ENCODE data around the gene MARS2. TPM values are rescaled to one million over a fixed set of nuclear protein-coding genes. Genes with fewer than 3 reads are reported as not detected.
"Not testable (repeated sequence)": the region's sequence is repeated elsewhere in the genome, so short reads cannot be mapped to it uniquely, and the experiment has no call there.

The MARS2 gene
- total RNA-seq, 1 donor from 2014 or later = 8.3 TPM

DNA sequence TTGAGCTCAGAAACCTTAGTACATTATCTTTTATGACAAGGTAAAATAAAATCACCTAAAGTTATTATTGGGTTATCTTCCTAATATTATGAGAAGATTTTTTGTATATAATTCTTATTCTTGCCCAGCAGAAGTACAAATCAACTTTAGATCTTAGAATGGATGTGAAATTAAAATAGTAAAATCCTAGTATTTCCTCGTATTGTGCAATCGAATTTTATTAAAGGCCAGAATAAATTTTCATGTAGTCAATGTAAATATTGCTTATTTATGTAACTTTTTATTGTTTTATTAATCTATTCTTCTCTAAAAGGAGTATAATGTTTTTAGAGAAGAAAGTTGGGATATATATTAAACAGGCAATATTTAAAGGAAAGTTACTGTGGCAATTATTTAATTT is 12.7 kb downstream of the MARS2 start:
- Mint-ChIP-seq H3K36me3 (ENCODE audit: insufficient read depth) (no peaks in the 10 kb centered on the region), H3K27ac (no peak overlapping the region)

GRCh38 chr2:197727011-197727410 is 21.8 kb downstream of the MARS2 start:
- H3K27me3 Mint-ChIP-seq = no peaks in the 10 kb centered on the region
- DNase-seq (ENCODE audit: low spot score, unreplicated experiment) = no peak
- no peak overlapping the region for H3K4me3 Mint-ChIP-seq (ENCODE audit: low read depth)
- peaks cover 7% of the 10 kb centered on the region for H3K9me3 Mint-ChIP-seq (ENCODE audit: low read depth)
- no peaks in the 10 kb centered on the region for H3K4me1 Mint-ChIP-seq (ENCODE audit: low read depth)
- H3K27ac Mint-ChIP-seq = no peak overlapping the region
- no peak for TF ChIP-seq CTCF (IDR thresholded peaks at IDR 0.05; ENCODE audit: unreplicated experiment)
- H3K36me3 Mint-ChIP-seq (ENCODE audit: insufficient read depth) = peaks cover 2% of the 10 kb centered on the region

More for the DNA sequence above, 12.7 kb downstream of the MARS2 start:
- H3K9me3 Mint-ChIP-seq (ENCODE audit: low read depth) = no peaks in the 10 kb centered on the region
- no peaks in the 10 kb centered on the region for H3K27me3 Mint-ChIP-seq
- no peak for TF ChIP-seq CTCF (IDR thresholded peaks at IDR 0.05; ENCODE audit: unreplicated experiment)
- peaks cover 2% of the 10 kb centered on the region for H3K4me1 Mint-ChIP-seq (ENCODE audit: low read depth)
- no peak for DNase-seq (ENCODE audit: low spot score, unreplicated experiment)
- H3K4me3 Mint-ChIP-seq (ENCODE audit: low read depth) = no peak overlapping the region

DNA sequence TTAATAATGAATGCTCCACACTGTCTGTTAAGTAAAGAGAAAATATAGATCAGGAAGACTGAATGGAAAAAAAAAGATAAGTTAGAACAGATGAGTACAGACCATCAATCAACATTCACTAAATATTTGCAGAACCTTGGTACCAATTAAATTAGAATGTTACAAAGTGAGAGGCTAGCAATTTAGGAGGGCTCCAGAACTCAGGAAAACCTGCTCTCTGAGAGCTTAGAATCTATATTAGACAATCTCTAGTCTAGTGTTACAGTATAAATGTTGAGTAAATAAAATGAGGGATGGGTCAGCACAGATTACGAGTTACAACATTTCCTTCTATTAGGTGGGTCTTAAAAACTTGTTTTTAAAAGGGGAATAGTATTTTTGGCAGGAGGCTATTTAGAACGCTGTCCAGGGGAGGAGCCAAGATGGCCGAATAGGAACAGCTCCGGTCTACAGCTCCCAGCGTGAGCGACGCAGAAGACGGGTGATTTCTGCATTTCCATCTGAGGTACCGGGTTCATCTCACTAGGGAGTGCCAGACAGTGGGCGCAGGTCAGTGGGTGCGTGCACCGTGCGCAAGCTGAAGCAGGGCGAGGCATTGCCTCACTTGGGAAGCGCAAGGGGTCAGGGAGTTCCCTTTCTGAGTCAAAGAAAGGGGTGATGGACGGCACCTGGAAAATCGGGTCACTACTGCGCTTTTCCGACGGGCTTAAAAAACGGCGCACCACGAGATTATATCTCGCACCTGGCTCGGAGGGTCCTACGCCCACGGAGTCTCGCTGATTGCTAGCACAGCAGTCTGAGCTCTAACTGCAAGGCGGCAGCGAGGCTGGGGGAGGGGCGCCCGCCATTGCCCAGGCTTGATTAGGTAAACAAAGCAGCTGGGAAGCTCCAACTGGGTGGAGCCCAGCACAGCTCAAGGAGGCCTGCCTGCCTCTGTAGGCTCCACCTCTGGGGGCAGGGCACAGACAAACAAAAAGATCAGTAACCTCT is 23.7 kb downstream of the MARS2 start:
- H3K9me3 Mint-ChIP-seq (ENCODE audit: low read depth); H3K27me3 Mint-ChIP-seq; H3K27ac Mint-ChIP-seq; H3K36me3 Mint-ChIP-seq (ENCODE audit: insufficient read depth); DNase-seq (ENCODE audit: low spot score, unreplicated experiment); H3K4me3 Mint-ChIP-seq (ENCODE audit: low read depth); H3K4me1 Mint-ChIP-seq (ENCODE audit: low read depth): not testable (repeated sequence)

DNA sequence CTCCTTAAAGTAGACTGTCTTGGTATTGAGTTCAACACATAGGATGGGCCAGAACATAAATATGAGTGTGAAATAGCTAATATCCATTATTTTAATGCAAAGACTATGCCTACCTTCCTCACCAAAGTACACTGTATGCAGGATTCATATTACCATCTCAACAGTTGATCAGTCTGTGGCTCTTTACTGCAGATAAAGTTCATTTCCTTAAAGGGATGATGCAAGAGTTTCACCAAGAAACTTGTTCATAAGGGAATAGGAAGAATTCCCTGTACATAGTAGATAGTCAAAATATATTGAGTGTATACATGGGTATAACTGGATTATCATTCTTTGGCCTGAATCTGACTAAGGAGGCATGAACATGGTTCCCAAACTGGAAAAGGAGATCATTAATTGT is 35.0 kb downstream of the MARS2 start:
- Mint-ChIP-seq H3K9me3 (ENCODE audit: low read depth) (no peaks in the 10 kb centered on the region), H3K4me1 (ENCODE audit: low read depth) (no peaks in the 10 kb centered on the region), H3K27ac (no peak overlapping the region), H3K4me3 (ENCODE audit: low read depth) (no peak overlapping the region), H3K36me3 (ENCODE audit: insufficient read depth) (no peaks in the 10 kb centered on the region), H3K27me3 (no peaks in the 10 kb centered on the region)
- DNase-seq (ENCODE audit: low spot score, unreplicated experiment) = no peak
- TF ChIP-seq CTCF (IDR thresholded peaks at IDR 0.05; ENCODE audit: unreplicated experiment) = no peak

Other genes with a start within 250 kb of the MARS2 start
- gene HSPD1, start 205.5 kb upstream of the MARS2 start, total RNA-seq = 403 and 409 TPM in 2 replicates
- 180 and 185 TPM in 2 replicates for gene HSPE1, start 205.0 kb upstream of the MARS2 start, total RNA-seq
- gene MOB4, start 189.3 kb upstream of the MARS2 start, total RNA-seq = 29.8 and 41.4 TPM in 2 replicates
- 5.4 and 5.7 TPM in 2 replicates for gene RFTN2, start 29.8 kb upstream of the MARS2 start, total RNA-seq
- gene BOLL, start 80.0 kb downstream of the MARS2 start, total RNA-seq = 0.22 and 0.51 TPM in 2 replicates
- 41.1 and 48.3 TPM in 2 replicates for gene PLCL1, start 99.2 kb downstream of the MARS2 start, total RNA-seq

Data from progenitor cell of endocrine pancreas (in vitro differentiated cells).